H7 (cell line): Measurements from ENCODE around the gene AMPH. TPM values are rescaled to one million over a fixed set of nuclear protein-coding genes. Genes with fewer than 3 reads are reported as not detected.
A peak's percentile ranks its signal among the peaks of the same experiment; 100 is the strongest.
"Not testable (repeated sequence)": the region's sequence is repeated elsewhere in the genome, so short reads cannot be mapped to it uniquely, and the experiment has no call there.

ENCODE experiments used
- DNase-seq: peaks from one replicate; pipeline ENCODE4 v3.0.0; 2012
- H3K27me3 ChIP-seq: 2 replicates; pipeline ENCODE4 v1.6.0; 2011; ENCODE audit warnings: mild to moderate bottlenecking, low read length; ENCODE audit not compliant: control insufficient read depth, insufficient read depth
- H3K36me3 ChIP-seq: replicated peaks from 2 replicates; pipeline ENCODE4 v1.5.1; 2011; ENCODE audit warnings: low read length; ENCODE audit not compliant: control insufficient read depth, insufficient read depth
- H3K4me3 ChIP-seq: 2 replicates; pipeline ENCODE4 v1.5.1; 2011; ENCODE audit warnings: low read depth, mild to moderate bottlenecking, control low read depth, low read length, moderate library complexity; ENCODE audit not compliant: insufficient read depth
- total RNA-seq: library from RNA; depleted of rRNA; stranded (reverse); fragments of >200 nt; shearing (Covaris generic); gene quantifications from 2 replicates; pipeline ENCODE4 v1.2.3, GENCODE V29; 2014

AMPH gene
- total RNA-seq, 1 experiment from 2014 or later: 2.8 TPM

DNA sequence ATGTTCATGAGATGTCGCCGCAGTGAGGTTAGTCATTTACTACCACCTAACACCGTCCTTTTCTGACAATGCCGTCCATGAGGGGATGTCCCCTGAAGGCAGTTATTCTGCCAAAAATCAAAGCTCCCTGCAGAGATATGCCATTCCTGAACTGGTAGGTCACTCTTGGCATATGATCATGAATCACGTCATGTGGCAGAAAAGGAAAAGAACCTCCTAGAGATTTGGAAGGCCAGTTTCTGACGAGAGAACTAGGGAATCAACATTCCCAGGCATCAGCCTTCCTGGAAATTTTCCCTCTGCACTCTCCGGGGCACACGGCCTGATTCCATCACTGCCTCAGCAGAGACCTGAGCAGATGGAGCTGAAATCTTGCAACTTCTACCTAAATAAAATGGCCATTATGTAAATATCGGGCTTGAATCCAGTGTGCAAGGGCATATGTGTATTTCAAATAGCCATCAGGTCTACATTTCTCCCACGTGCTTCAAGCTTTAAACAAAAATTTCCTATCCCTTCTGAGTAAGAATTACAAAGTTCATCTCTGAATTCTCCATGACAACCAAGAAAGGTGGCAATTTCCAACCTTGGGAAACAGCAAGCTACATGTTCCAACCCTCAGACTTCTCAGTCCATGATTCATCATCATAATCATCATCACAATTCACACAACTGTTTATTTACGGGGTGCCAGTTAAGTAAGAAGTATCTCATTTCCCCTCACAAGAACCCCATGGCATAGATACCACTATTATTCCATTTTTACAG, 46.5 kb downstream of the AMPH start:
- no peak for DNase-seq

DNA sequence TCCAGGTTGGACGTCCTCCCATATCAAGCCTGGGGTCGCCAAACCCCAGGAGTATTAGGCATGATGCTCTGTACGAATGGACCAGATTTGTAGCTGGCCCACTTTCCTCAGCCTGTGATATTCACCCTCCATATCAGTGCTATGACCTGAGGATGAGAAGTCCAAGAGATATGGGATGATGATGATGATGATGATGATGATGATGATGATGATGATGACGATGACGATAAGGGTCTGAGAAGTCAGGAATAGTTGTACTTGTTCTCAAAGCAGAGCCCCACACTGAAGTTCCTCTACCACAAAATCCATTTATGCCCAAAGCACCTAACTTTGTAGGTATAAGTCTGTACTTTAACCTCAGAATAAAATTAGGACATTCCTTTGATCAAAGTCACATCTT, 50.7 kb downstream of the AMPH start:
- Histone ChIP-seq H3K36me3 (no peaks in the 10 kb centered on the region), H3K27me3 (no peaks in the 10 kb centered on the region), H3K4me3 (no peak overlapping the region)
- DNase-seq: no peak

More for the DNA sequence above, 46.5 kb downstream of the AMPH start:
- Histone ChIP-seq H3K4me3 (no peak overlapping the region), H3K36me3 (no peaks in the 10 kb centered on the region), H3K27me3 (no peaks in the 10 kb centered on the region)

DNA sequence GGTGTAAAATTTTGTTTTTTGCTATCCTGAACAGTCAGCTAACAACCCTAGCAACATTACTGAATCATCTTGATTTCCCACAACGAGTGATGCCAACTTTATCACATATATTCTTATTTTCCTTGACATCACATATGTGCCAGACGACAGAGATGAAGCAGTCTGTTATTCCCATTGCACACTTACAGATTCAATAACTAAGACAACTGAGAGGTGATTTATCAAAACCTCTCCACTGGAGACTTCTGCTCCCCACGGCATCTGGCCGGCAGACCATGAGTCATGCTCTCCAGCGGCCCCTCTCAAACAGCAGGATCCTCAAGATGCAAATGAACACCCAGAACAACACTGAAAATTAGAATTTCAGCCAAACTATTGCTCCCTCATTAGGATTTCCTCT, 57.1 kb downstream of the AMPH start:
- Histone ChIP-seq H3K27me3 (no peaks in the 10 kb centered on the region), H3K36me3 (no peaks in the 10 kb centered on the region), H3K4me3 (no peak overlapping the region)
- no peak for DNase-seq

DNA sequence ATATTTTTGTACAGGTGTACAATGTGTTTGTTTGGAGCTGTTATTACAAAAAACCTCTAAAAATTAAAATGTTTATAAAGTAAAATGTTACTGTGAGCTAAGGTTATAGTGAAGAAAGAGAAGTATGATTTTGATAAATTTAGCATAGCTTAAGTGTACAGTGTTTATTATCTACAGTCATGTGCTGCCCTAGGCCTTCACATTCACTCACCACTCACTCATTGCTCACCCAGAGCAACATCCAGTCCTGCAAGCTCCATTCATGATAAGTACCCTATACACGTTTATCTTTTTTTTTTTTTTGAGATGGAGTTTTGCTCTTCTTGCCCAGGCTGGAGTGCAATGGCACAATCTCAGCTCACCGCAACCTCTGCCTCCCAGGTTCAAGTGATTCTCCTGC, 59.6 kb downstream of the AMPH start:
- DNase-seq, H3K27me3 ChIP-seq, H3K36me3 ChIP-seq, H3K4me3 ChIP-seq: not testable (repeated sequence)

DNA sequence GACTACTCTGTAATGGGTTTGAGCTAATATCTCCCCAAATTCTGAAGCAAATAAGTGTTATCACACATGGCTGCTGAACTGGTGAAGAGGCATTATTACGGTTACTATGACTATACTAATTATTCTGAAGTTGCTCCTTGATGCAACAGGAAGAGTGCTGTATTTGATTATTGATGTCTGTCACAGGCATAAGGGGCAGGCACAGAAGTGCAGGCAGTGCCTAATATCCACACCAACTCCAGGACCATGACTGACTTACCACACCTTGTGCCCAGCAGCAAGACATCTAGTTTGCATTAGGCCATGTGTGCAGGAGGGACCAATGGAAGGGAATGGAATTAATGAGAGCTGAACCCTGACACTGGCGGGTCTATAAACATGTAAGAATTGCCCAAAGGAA, 62.7 kb downstream of the AMPH start:
- H3K4me3 ChIP-seq: no peak overlapping the region
- no peaks in the 10 kb centered on the region for H3K36me3 ChIP-seq
- no peak for DNase-seq
- H3K27me3 ChIP-seq: no peaks in the 10 kb centered on the region

DNA sequence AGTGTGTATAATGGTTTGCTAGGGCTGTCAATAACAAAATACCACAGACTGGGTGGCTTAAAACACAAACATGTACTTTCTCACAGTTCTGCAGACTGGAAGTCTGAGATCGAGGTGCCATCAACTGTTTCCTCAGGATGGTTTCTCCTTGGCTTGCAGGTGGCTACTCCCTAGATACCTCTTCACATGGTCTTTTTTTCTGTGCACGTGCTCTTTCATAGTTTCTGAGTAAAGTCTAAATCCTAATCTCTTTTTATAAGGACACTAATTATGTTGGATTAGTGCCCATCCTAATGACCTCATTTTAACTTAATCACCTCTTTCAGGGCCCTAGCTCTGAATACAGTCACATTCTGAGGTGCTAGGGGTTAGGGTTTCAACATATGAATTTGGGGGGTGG, 65.9 kb downstream of the AMPH start:
- no peak for DNase-seq
- Histone ChIP-seq H3K27me3 (no peaks in the 10 kb centered on the region), H3K36me3 (no peaks in the 10 kb centered on the region), H3K4me3 (no peak overlapping the region)

DNA sequence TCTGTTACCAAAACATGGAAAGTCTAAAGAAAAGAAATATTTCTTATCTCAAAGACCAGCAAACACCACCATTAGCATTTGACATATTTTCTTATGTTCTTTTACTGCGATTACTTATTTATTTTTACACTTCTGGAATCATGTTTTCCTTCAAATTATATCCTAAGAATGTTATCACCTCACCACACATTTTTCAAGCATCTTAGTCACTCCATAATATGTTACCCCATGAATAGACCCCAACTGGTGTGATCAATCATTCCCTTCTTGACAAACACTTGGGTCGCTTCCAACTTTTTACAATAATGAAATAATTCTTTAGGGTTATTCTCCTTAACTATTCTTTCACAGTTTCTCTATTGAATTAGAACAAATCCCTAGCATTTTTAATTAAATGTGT, 67.4 kb downstream of the AMPH start:
- no peak for DNase-seq
- no peaks in the 10 kb centered on the region for H3K27me3 ChIP-seq
- no peaks in the 10 kb centered on the region for H3K36me3 ChIP-seq
- H3K4me3 ChIP-seq: no peak overlapping the region

DNA sequence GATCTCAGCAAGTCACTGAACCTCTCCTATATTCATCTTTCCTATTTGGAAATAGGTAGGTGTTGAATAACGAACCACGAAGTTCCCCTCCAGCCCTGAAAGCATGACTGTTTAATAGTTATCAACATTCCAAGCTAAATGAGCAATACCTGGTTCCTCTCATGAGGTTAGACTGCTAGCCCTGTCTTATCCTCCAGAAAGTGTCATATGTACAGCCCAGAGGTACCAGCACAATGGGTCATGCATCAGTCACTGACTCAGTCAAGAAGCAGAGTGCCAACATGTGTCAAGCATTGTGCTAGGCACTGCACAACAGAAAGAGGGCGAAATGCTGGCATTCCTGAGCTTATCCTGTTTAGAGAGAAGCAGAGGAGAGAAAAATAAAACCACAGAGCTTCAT, 70.0 kb downstream of the AMPH start:
- H3K36me3 ChIP-seq: no peaks in the 10 kb centered on the region
- no peak for DNase-seq
- H3K4me3 ChIP-seq: no peak overlapping the region
- H3K27me3 ChIP-seq: no peaks in the 10 kb centered on the region

DNA sequence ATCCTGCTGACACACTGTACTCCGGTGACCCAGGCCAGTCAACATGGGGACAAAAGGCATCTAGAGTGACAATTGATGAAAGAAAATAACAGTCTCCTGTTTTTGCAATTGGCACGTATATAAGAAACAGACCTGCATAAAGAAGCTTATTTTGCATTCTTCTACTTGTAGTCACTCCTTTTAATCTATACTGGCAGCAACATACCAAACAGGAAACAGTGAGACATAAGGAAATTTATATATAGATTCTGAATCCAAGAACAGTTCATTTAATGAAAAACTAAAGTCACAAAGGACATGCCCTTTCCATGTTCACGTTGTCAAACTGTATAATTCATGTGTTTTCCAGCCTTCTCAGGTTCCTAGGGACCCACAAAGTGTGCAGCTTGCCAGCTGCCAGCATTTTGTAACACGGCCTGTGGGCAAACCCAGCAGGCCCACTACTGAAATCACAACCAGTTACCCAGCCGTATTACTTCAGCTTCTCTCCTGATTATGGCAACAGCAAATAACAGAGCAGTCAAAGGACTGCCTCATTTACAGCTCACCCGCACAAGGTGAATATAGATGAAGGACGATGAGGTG, 72.3 kb downstream of the AMPH start:
- no peaks in the 10 kb centered on the region for H3K36me3 ChIP-seq
- no peaks in the 10 kb centered on the region for H3K27me3 ChIP-seq
- no peak overlapping the region for H3K4me3 ChIP-seq
- DNase-seq: no peak

DNA sequence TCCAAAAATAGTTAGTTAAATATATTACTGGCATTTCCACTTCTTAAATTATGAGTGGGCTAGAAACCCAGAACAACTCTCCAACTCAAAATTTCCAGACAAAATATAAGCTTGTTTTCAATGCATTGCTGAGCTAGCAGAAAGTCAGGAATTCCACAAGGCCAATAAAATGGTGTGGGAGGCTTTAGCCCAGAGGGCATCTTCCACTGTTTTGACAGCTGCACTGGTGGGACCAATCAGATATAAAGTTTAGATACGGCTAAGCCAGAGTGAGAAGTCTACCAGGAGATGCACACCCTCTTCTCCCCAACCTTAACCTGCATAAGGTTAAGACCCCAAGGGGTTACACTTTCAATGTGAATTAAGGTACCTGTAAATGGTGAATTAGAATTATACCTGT, 76.6 kb downstream of the AMPH start:
- no peaks in the 10 kb centered on the region for H3K36me3 ChIP-seq
- no peaks in the 10 kb centered on the region for H3K27me3 ChIP-seq
- DNase-seq: no peak
- H3K4me3 ChIP-seq: no peak overlapping the region

DNA sequence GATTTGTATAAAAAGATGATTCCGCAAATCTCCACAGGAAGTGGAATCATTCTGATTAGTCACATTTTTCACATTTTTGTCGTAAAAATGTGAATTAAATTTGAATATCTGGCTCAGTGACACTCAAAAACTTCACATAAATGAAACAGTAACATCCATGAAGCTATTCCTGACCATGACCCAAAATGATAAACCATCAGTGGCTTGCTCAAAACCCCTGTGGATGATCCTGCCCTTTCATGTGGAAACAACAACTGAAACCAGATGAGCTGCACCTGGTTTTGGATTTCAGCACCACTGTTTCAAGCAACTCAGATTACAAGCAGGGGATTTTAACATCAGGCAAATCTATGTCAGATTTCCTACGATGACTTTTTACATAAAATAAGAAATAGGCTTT, 80.3 kb downstream of the AMPH start:
- peak; percentile 5 for DNase-seq
- Histone ChIP-seq H3K4me3 (no peak overlapping the region), H3K36me3 (no peaks in the 10 kb centered on the region), H3K27me3 (no peaks in the 10 kb centered on the region)

DNA sequence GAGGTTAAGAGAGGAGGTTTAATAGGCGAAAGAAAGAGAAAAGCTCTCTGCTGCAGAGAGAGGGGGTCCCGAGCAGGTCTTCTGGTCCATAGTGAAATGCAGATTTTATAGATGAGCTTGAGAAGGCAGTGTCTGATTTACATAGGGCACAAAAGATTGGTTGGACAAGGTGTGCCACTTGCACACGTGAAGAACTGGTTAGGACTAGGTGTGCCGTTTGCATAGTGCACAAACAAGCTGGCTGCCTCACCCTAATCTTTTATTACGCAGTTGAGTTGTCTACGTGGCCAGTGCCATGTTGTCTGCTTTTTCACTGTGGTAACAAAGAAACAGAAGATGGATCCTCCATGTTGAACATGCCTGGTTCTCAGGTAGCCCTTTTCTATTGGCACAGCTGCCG, 82.6 kb downstream of the AMPH start:
- H3K27me3 ChIP-seq: no peaks in the 10 kb centered on the region
- no peak overlapping the region for H3K4me3 ChIP-seq
- DNase-seq: no peak
- no peaks in the 10 kb centered on the region for H3K36me3 ChIP-seq

DNA sequence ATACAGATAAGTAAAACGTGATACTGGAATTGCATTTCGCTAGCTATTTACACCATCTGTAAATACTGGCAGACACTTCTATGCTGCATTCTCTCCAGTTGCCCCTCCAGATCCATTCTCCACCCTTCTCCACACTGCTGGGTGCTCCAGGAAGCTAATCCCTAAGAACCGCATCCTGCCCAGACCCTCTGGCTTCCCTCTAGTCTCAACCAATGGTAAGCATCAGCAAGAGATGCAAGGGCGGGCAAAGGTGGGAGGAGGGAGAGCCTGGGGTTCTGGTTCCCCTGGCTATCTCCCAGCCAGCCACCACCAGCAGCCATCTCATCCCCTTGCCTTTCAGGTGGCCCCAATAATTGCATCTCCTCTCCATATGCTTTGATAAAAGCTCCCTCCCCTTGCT, 84.4 kb downstream of the AMPH start:
- no peaks in the 10 kb centered on the region for H3K27me3 ChIP-seq
- peak; percentile 5 for DNase-seq
- H3K36me3 ChIP-seq: no peaks in the 10 kb centered on the region
- H3K4me3 ChIP-seq: no peak overlapping the region

DNA sequence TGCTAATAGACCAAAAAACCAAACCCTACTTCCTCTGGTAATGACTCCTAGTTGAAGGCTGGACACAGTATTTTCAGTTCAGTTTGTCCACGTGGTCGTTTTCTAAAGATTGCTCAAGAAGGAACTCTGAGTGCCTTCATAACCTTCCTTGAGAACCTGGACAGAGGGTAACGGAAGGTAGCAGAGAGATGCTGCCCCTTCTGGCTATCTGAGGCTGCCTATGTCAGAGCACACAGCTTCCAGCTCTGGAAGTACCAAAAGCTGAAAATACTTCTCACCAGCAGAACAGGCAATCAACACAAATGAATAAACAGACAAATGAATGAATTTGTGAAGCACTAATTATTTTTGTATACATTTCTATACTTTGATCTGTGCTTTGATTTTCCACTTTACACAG, 85.2 kb downstream of the AMPH start:
- H3K4me3 ChIP-seq: no peak overlapping the region
- no peaks in the 10 kb centered on the region for H3K36me3 ChIP-seq
- peak; percentile 4 for DNase-seq
- no peaks in the 10 kb centered on the region for H3K27me3 ChIP-seq

DNA sequence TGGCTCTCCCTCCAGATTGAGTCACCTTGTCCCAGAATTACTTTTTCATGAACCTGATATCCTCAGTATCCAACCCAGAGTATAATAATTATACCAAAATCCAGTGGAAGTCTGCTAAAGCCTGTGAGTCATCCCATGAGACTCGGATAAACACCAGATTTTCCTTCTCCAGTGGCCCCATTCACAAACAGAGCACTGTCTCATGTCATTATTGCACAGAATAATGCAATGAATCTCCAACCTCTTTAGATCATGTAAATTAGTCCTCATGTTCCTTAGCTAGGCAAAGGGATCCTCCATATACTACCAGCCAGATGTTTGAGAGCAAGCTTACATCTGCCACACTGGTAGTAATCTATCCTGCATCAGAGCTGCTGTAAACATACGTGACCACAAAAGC, 89.0 kb downstream of the AMPH start:
- no peak overlapping the region for H3K4me3 ChIP-seq
- DNase-seq: no peak
- no peaks in the 10 kb centered on the region for H3K27me3 ChIP-seq
- H3K36me3 ChIP-seq: no peaks in the 10 kb centered on the region
